Measurements from ENCODE around the gene SLC6A20. TPM values are rescaled to one million over a fixed set of nuclear protein-coding genes. Genes with fewer than 3 reads are reported as not detected.

SLC6A20 gene
- polyA plus RNA-seq, 1 experiment = not detected

GRCh38 chr3:45802146-45802545 is 5.8 kb upstream of the SLC6A20 start:
- DNase-seq (ENCODE audit: low read depth) = no peak
- Histone ChIP-seq H3K27me3 (ENCODE audit: control insufficient read depth, insufficient read depth, low read length) (peaks cover 21% of the 10 kb centered on the region), H3K36me3 (ENCODE audit: control insufficient read depth, insufficient read depth, low read length) (no peaks in the 10 kb centered on the region), H3K4me3 (ENCODE audit: low read depth, low read length) (no peak overlapping the region)
- ChIA-PET POLR2A (no interaction called here), CTCF (interaction anchor here (1.2 kb wide), 1 partner anchor 40 kb away, joined by 4 read pairs; no protein-coding TSS in a partner anchor)
- no peak for TF ChIP-seq CTCF (IDR thresholded peaks at IDR 0.05; ENCODE audit: insufficient read depth, low read depth, low read length)

GRCh38 chr3:45800611-45801010 is 4.3 kb upstream of the SLC6A20 start:
- CTCF ChIA-PET = interaction anchor here (1.3 kb wide), 1 partner anchor 13 kb away, joined by 3 read pairs; no protein-coding TSS in a partner anchor
- H3K27me3 ChIP-seq (ENCODE audit: control insufficient read depth, insufficient read depth, low read length) = peaks cover 35% of the 10 kb centered on the region
- DNase-seq (ENCODE audit: low read depth) = no peak
- POLR2A ChIA-PET = no interaction called here
- no peak overlapping the region for H3K4me3 ChIP-seq (ENCODE audit: low read depth, low read length)
- TF ChIP-seq CTCF (IDR thresholded peaks at IDR 0.05; ENCODE audit: insufficient read depth, low read depth, low read length) = no peak
- no peaks in the 10 kb centered on the region for H3K36me3 ChIP-seq (ENCODE audit: control insufficient read depth, insufficient read depth, low read length)

GRCh38 chr3:45799586-45799985 is 3.2 kb upstream of the SLC6A20 start:
- H3K27me3 ChIP-seq (ENCODE audit: control insufficient read depth, insufficient read depth, low read length) = peaks cover 41% of the 10 kb centered on the region
- POLR2A ChIA-PET = no interaction called here
- no peak for TF ChIP-seq CTCF (IDR thresholded peaks at IDR 0.05; ENCODE audit: insufficient read depth, low read depth, low read length)

GRCh38 chr3:45798034-45798433 is 1.7 kb upstream of the SLC6A20 start:
- no peak overlapping the region for H3K4me3 ChIP-seq (ENCODE audit: low read depth, low read length)
- peaks cover 50% of the 10 kb centered on the region for H3K27me3 ChIP-seq (ENCODE audit: control insufficient read depth, insufficient read depth, low read length)
- POLR2A ChIA-PET = no interaction called here
- no peaks in the 10 kb centered on the region for H3K36me3 ChIP-seq (ENCODE audit: control insufficient read depth, insufficient read depth, low read length)
- CTCF ChIA-PET = no interaction called here
- no peak for DNase-seq (ENCODE audit: low read depth)
- no peak for TF ChIP-seq CTCF (IDR thresholded peaks at IDR 0.05; ENCODE audit: insufficient read depth, low read depth, low read length)

More at GRCh38 chr3:45799586-45799985, 3.2 kb upstream of the SLC6A20 start:
- no peak overlapping the region for H3K4me3 ChIP-seq (ENCODE audit: low read depth, low read length)
- CTCF ChIA-PET = interaction anchor here (1.3 kb wide), 1 partner anchor 14 kb away, joined by 3 read pairs; no protein-coding TSS in a partner anchor
- no peaks in the 10 kb centered on the region for H3K36me3 ChIP-seq (ENCODE audit: control insufficient read depth, insufficient read depth, low read length)
- no peak for DNase-seq (ENCODE audit: low read depth)

- Histone ChIP-seq H3K36me3 (ENCODE audit: control insufficient read depth, insufficient read depth, low read length) (no peaks in the 10 kb centered on the region), H3K27me3 (ENCODE audit: control insufficient read depth, insufficient read depth, low read length) (peaks cover 59% of the 10 kb centered on the region), H3K4me3 (ENCODE audit: low read depth, low read length) (no peak overlapping the region)
- DNase-seq (ENCODE audit: low read depth) = no peak
- POLR2A ChIA-PET = no interaction called here
- no peak for TF ChIP-seq CTCF (IDR thresholded peaks at IDR 0.05; ENCODE audit: insufficient read depth, low read depth, low read length)
- CTCF ChIA-PET = interaction anchor here (1.2 kb wide), 1 partner anchor 80 kb away, joined by 4 read pairs; no protein-coding TSS in a partner anchor
Measured at GRCh38 chr3:45796902-45797637, 734 bp upstream of the SLC6A20 start.
